Hematopoietic multipotent progenitor cell treated with erythropoietin and hydrocortisone succinate and interleukin-3 and kit ligand, for 17 days (in vitro differentiated cells): ENCODE data around the gene SMAGP.

Source experiments
- DNase-seq: peaks from one replicate; pipeline ENCODE4 v3.0.0-alpha.2; 2015; ENCODE audit warnings: low spot score

The SMAGP gene

DNA sequence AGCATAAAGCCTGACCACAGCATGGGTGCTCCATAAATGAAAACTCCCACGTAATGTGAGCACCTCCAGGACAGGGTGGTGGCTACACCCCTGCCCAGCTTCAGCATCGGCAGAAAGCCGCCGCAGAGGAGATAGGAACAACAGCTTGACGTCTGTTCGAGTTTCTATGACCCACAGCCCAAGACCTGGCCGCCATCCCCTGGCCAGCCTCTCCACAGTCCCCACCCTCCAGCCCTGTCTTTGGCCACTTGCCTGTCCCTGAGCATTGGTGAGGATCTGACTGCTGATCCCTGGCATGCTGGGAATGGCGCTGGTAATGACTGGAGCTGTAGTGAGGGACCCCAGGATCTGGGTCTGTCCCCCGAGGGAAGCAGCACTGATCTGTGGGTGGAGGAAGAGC, 73.7 kb downstream of the SMAGP start:
- DNase-seq = no peak

- DNase-seq = no peak
These were observed 74.4 kb downstream of the SMAGP start for GRCh38 chr12:51195841-51196240.
